Esophagus squamous epithelium (tissue), 4 donors: ENCODE data around the gene FAT4.

Source experiments
- POLR2A ChIP-seq, 4 donors: fragments of 450-650 bp; IDR thresholded peaks; one replicate each; pipeline ENCODE4 v1.6.1; 2017; ENCODE audit warnings: antibody characterized with exemption in 4 of 4, mild to moderate bottlenecking in 4 of 4, moderate library complexity in 3 of 4
- TF ChIP-seq, protein P1 (sequence below), 6 experiments: fragments of 450-650 bp in 4 of 6; fragments of 200-600 bp in 2 of 6; sonication (generic) in 2 of 6; IDR thresholded peaks; one replicate each; pipeline ENCODE4 v1.5.1; 2016 to 2019; ENCODE audit warnings: antibody characterized with exemption in 6 of 6, mild to moderate bottlenecking in 4 of 6, moderate library complexity in 4 of 6

GRCh38 chr4:125303821-125304220 lies 10.9 kb upstream of the FAT4 start:
- TF ChIP-seq, protein P1, sequence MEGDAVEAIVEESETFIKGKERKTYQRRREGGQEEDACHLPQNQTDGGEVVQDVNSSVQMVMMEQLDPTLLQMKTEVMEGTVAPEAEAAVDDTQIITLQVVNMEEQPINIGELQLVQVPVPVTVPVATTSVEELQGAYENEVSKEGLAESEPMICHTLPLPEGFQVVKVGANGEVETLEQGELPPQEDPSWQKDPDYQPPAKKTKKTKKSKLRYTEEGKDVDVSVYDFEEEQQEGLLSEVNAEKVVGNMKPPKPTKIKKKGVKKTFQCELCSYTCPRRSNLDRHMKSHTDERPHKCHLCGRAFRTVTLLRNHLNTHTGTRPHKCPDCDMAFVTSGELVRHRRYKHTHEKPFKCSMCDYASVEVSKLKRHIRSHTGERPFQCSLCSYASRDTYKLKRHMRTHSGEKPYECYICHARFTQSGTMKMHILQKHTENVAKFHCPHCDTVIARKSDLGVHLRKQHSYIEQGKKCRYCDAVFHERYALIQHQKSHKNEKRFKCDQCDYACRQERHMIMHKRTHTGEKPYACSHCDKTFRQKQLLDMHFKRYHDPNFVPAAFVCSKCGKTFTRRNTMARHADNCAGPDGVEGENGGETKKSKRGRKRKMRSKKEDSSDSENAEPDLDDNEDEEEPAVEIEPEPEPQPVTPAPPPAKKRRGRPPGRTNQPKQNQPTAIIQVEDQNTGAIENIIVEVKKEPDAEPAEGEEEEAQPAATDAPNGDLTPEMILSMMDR (IDR thresholded peaks at IDR 0.05), result no peak
- TF ChIP-seq POLR2A (IDR thresholded peaks at IDR 0.05), result no peak
